Spleen (tissue), 7 donors: ENCODE measurements around the gene NCBP3.

Source experiments
- CTCF ChIP-seq, 11 experiments: fragments of 200-600 bp in 7 of 11; fragments of 450-650 bp in 4 of 11; sonication (generic) in 4 of 11; IDR thresholded peaks in 8 of 11; conservative IDR thresholded peaks in 3 of 11; 1 replicate in 7 of 11; 2 replicates in 4 of 11; pipeline versions ENCODE4 v1.4.0 to v1.8.0; 2016 to 2021; ENCODE audit warnings: antibody characterized with exemption in 11 of 11, inconsistent platforms in 4 of 11, mild to moderate bottlenecking in 1 of 11
- POLR2A ChIP-seq, 3 donors: fragments of 450-650 bp; IDR thresholded peaks; one replicate each; pipeline ENCODE4 v1.5.1; 2017; ENCODE audit warnings: antibody characterized with exemption in 3 of 3, mild to moderate bottlenecking in 1 of 3
- POLR2AphosphoS5 ChIP-seq, 3 donors: sonication (generic); formaldehyde crosslinking; IDR thresholded peaks; one replicate each; pipeline ENCODE4 v1.5.1; 2017; ENCODE audit warnings: antibody characterized with exemption in 3 of 3
- donor health status: DM: no; HTN: no; CAD: no; lungs with moderate emphysema.
- donor health status: DM: no; HTN: no; CAD: no.
- donor health status: DM: no; HTN: no; CAD: no.

GRCh38 chr17:3788200-3788599 is 57.8 kb downstream of the NCBP3 start:
- no peak for TF ChIP-seq POLR2A (IDR thresholded peaks at IDR 0.05)
- TF ChIP-seq POLR2AphosphoS5 (IDR thresholded peaks at IDR 0.05): no peak
- no peak for TF ChIP-seq CTCF (IDR thresholded peaks at IDR 0.05 in 8 of 11, conservative IDR thresholded peaks at IDR 0.05 in 3 of 11)
